ENCODE results near the gene AKT1. TPM values are rescaled to one million over a fixed set of nuclear protein-coding genes. Genes with fewer than 3 reads are reported as not detected.
A peak's percentile ranks its signal among the peaks of the same experiment; 100 is the strongest.

The AKT1 gene
- total and polyA plus RNA-seq, 2 of the 13 experiments (the other 11 are each of a cell fraction or from before 2014, with no cell fraction given), result 96.2 to 116 TPM

DNA sequence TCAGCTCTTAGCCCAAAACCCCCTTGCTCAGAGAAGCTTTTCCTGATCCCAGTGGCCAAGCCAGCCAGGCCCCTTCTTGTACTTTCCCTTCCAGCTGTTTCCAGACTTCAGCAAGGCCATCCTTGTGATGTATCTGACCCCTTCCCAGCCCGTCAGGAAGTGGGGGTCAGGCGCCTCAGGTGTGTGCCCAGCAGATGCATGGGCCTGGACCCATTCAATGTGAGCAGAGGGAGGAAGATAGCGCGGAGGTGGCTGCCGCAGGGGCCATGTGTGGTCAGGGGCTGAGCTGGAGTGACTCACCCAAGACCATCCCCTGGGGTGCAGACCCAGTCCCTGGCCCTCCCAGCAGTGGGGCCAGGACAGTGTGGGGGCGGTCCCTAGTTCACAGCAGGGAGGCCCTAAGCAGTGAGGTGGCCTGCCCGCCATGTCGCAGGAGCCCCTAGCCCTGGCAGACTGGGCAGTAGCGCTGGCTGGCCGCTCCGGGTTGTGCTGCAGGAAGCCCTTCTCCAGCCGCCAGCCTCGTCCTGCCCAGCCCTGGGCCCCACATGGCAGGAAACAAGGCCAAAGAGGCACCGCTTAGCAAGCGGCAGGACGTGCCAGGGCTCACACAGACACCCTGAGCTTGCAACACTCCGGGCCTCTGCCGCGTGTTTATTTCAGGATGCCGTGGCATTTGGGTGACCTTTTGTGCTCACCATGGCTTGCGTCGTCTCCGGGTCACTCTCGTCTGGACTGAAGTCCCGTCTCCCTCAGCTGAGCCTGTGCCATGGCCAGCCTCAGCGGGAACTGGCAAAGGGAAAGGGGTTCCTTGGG lies 59.5 kb downstream of the AKT1 start (continued):
- TF ChIP-seq ZSCAN31 (CRISPR knock-in tag; IDR thresholded peaks at IDR 0.05; ENCODE audit: low read depth) (0 out of 2 replicates have a peak, but pooled peaks have one; percentile 82), GFI1 (CRISPR knock-in tag; IDR thresholded peaks at IDR 0.05; ENCODE audit: borderline replicate concordance) (no peak), ZNF101 (CRISPR knock-in tag; IDR thresholded peaks at IDR 0.05; ENCODE audit: borderline replicate concordance, low read depth) (no peak), ELF3 (CRISPR knock-in tag; IDR thresholded peaks at IDR 0.05) (peak; percentile 94), KDM2A (CRISPR knock-in tag; IDR thresholded peaks at IDR 0.05; ENCODE audit: borderline replicate concordance, low read depth) (peak; percentile 66), ZMYM3 (CRISPR knock-in tag; IDR thresholded peaks at IDR 0.05) (no peak; the same call in none of the 2 replicates), ZFP82 (CRISPR knock-in tag; IDR thresholded peaks at IDR 0.05; ENCODE audit: borderline replicate concordance) (no peak), ZNF274 (CRISPR knock-in tag; IDR thresholded peaks at IDR 0.05) (peak; percentile 94), SKI (IDR thresholded peaks at IDR 0.05; ENCODE audit: partially characterized antibody) (peak; percentile 93), ZNF619 (CRISPR knock-in tag; IDR thresholded peaks at IDR 0.05) (peak; percentile 88; the same call in 1 of the 2 replicates), ZFP1 (CRISPR knock-in tag; IDR thresholded peaks at IDR 0.05) (0 out of 2 replicates have a peak, but pooled peaks have one; percentile 29), ZNF138 (CRISPR knock-in tag; IDR thresholded peaks at IDR 0.05; ENCODE audit: low read depth) (0 out of 2 replicates have a peak, but pooled peaks have one; percentile 57), MZF1 (CRISPR knock-in tag; IDR thresholded peaks at IDR 0.05; ENCODE audit: borderline replicate concordance) (peak; percentile 85; the same call in 1 of the 2 replicates), NFIC (IDR thresholded peaks at IDR 0.05; ENCODE audit: low read length) (no peak), NR2F2 (IDR thresholded peaks at IDR 0.05; ENCODE audit: borderline replicate concordance, low read depth) (peak; percentile 89; the same call in 1 of the 2 replicates), MEIS2 (CRISPR knock-in tag; IDR thresholded peaks at IDR 0.05) (peak; percentile 93), THYN1 (CRISPR knock-in tag; IDR thresholded peaks at IDR 0.05; ENCODE audit: borderline replicate concordance, low read depth) (no peak), PAF1 (CRISPR knock-in tag; IDR thresholded peaks at IDR 0.05) (no peak), ZNF547 (CRISPR knock-in tag; IDR thresholded peaks at IDR 0.05) (peak; percentile 87; the same call in 1 of the 2 replicates), JDP2 (CRISPR knock-in tag; IDR thresholded peaks at IDR 0.05; ENCODE audit: borderline replicate concordance) (no peak), POGZ (CRISPR knock-in tag; IDR thresholded peaks at IDR 0.05) (peak; percentile 45; the same call in 1 of the 2 replicates), SALL1 (CRISPR knock-in tag; IDR thresholded peaks at IDR 0.05) (peak; percentile 94)
- TF ChIP-seq, protein P1, sequence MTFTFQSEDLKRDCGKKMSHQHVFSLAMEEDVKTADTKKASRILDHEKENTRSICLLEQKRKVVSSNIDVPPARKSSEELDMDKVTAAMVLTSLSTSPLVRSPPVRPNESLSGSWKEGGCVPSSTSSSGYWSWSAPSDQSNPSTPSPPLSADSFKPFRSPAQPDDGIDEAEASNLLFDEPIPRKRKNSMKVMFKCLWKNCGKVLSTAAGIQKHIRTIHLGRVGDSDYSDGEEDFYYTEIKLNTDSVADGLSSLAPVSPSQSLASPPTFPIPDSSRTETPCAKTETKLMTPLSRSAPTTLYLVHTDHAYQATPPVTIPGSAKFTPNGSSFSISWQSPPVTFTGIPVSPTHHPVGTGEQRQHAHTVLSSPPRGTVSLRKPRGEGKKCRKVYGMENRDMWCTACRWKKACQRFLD (CRISPR knock-in tag; IDR thresholded peaks at IDR 0.05; ENCODE audit: borderline replicate concordance), result no peak
- TF ChIP-seq, protein P2, sequence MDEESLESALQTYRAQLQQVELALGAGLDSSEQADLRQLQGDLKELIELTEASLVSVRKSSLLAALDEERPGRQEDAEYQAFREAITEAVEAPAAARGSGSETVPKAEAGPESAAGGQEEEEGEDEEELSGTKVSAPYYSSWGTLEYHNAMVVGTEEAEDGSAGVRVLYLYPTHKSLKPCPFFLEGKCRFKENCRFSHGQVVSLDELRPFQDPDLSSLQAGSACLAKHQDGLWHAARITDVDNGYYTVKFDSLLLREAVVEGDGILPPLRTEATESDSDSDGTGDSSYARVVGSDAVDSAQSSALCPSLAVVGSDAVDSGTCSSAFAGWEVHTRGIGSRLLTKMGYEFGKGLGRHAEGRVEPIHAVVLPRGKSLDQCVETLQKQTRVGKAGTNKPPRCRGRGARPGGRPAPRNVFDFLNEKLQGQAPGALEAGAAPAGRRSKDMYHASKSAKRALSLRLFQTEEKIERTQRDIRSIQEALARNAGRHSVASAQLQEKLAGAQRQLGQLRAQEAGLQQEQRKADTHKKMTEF (CRISPR knock-in tag; IDR thresholded peaks at IDR 0.05), result peak; percentile 87; the same call in 1 of the 2 replicates
